Small intestine (tissue), 7 donors: ENCODE measurements around the gene TCF7. TPM values are rescaled to one million over a fixed set of nuclear protein-coding genes. Genes with fewer than 3 reads are reported as not detected.

Source experiments
- DNase-seq, 2 donors: peaks; one replicate each; pipeline versions ENCODE4 v3.0.0 to v3.0.0-alpha.2; 2013
- FAIRE-seq: peaks from 2 replicates; lab custom pipeline; 2012; peaks lifted over from hg19 to GRCh38; lab: Jason Lieb, UNC
- H3K27ac ChIP-seq, 3 donors: one replicate each; pipeline ENCODE4 v1.5.1; 2013; ENCODE audit warnings: low read length in 2 of 3, mild to moderate bottlenecking in 2 of 3, control low read depth in 1 of 3, inconsistent platforms in 1 of 3, low read depth in 1 of 3, moderate library complexity in 1 of 3
- H3K27me3 ChIP-seq, 3 donors: one replicate each; pipeline ENCODE4 v1.6.1; 2013; ENCODE audit warnings: low read length in 3 of 3, inconsistent platforms in 1 of 3; ENCODE audit not compliant: control insufficient read depth in 3 of 3, insufficient read depth in 3 of 3
- H3K36me3 ChIP-seq, 3 donors: one replicate each; pipeline ENCODE4 v1.6.1; 2013; ENCODE audit warnings: low read length in 3 of 3, inconsistent platforms in 1 of 3, low read depth in 1 of 3, mild to moderate bottlenecking in 1 of 3, moderate library complexity in 1 of 3; ENCODE audit not compliant: control insufficient read depth in 3 of 3, insufficient read depth in 2 of 3
- H3K4me1 ChIP-seq, 3 donors: one replicate each; pipeline ENCODE4 v1.6.1; 2013; ENCODE audit warnings: low read length in 2 of 3, inconsistent platforms in 1 of 3, low read depth in 1 of 3, mild to moderate bottlenecking in 1 of 3, moderate library complexity in 1 of 3; ENCODE audit not compliant: control insufficient read depth in 3 of 3, insufficient read depth in 2 of 3
- H3K4me3 ChIP-seq, 3 donors: one replicate each; pipeline ENCODE4 v1.5.1; 2013; ENCODE audit warnings: low read length in 3 of 3, control low read depth in 1 of 3, inconsistent platforms in 1 of 3, low read depth in 1 of 3, mild to moderate bottlenecking in 1 of 3, moderate library complexity in 1 of 3
- H3K9me3 ChIP-seq, 2 donors: one replicate each; pipeline ENCODE4 v1.6.1; 2013; ENCODE audit warnings: low read depth in 1 of 2, low read length in 1 of 2; ENCODE audit not compliant: control insufficient read depth in 2 of 2, insufficient read depth in 1 of 2
- WGBS, 3 donors: extraction: QIAGEN DNeasy Blood & Tissue Kit; methylation state at CpG; one replicate each; pipeline ENCODE4 v1.1.7; 2013; 5-methylcytosine and 5-hydroxymethylcytosine counted together
- polyA plus RNA-seq, 4 donors: library from polyadenylated mRNA; stranded (reverse) in 3 of 4; unstranded in 1 of 4; fragments of 200-250 nt in 3 of 4; fragments of 120-200 nt in 1 of 4; gene quantifications; one replicate each; pipeline versions ENCODE4 v1.2.1 to v1.2.3, GENCODE V29; 2013
- donor health status: healthy with polysubstance abuse.
- donor health status: control.
- donor health status: control.
- donor health status: Bipolar disorder and iron deficiency.
- donor health status: healthy.

Gene TCF7
- polyA plus RNA-seq, 4 donors: 9.7 to 13.3 (median 11.4) TPM

- FAIRE-seq: no peak
- Histone ChIP-seq H3K4me1 (peaks cover 0 to 2% (median 0%) of the 10 kb centered on the region in 3 donors), H3K27me3 (peaks cover 0 to 11% (median 0%) of the 10 kb centered on the region in 3 donors), H3K4me3 (no peak overlapping the region), H3K27ac (no peak overlapping the region), H3K36me3 (peaks cover 2 to 55% (median 2%) of the 10 kb centered on the region in 3 donors), H3K9me3 (no peaks in the 10 kb centered on the region)
- 78 to 84% (median 83%) methylated on average over 12 of the region's 12 CpGs for WGBS, 3 donors
- no peak for DNase-seq
These were observed 5.2 kb downstream of the TCF7 start for GRCh38 chr5:134119720-134120119.

GRCh38 chr5:134120386-134121138 lies 6.1 kb downstream of the TCF7 start:
- Histone ChIP-seq H3K9me3 (no peaks in the 10 kb centered on the region), H3K4me1 (peaks cover 0 to 2% (median 0%) of the 10 kb centered on the region in 3 donors), H3K4me3 (no peak overlapping the region), H3K27me3 (peaks cover 0 to 8% (median 0%) of the 10 kb centered on the region in 3 donors), H3K27ac (no peak overlapping the region), H3K36me3 (peaks cover 2 to 61% (median 2%) of the 10 kb centered on the region in 3 donors)
- DNase-seq (no peak), FAIRE-seq (no peak)
- WGBS, 3 donors: 88% methylated on average over 17 of the region's 17 CpGs

GRCh38 chr5:134122530-134122929 lies 8.0 kb downstream of the TCF7 start:
- Histone ChIP-seq H3K27me3 (no peaks in the 10 kb centered on the region), H3K9me3 (no peaks in the 10 kb centered on the region), H3K4me1 (peaks cover 0 to 4% (median 0%) of the 10 kb centered on the region in 3 donors), H3K4me3 (no peak overlapping the region), H3K27ac (no peak overlapping the region), H3K36me3 (peaks cover 2 to 58% (median 2%) of the 10 kb centered on the region in 3 donors)
- WGBS, 3 donors: 61 to 83% (median 68%) methylated on average over 3 of the region's 3 CpGs
- FAIRE-seq (no peak), DNase-seq (peak in 1 of 2 donors; percentile 38)

- peaks cover 0 to 4% (median 0%) of the 10 kb centered on the region in 3 donors for H3K4me1 ChIP-seq
- no peak for FAIRE-seq
- WGBS, 3 donors: 88 to 89% (median 88%) methylated on average over 6 of the region's 6 CpGs
These were observed 8.9 kb downstream of the TCF7 start for GRCh38 chr5:134123360-134123759.

GRCh38 chr5:134124289-134125038 lies 10.0 kb downstream of the TCF7 start:
- 77 to 88% (median 78%) methylated on average over 8 of the region's 8 CpGs for WGBS, 3 donors
- DNase-seq: no peak
- Histone ChIP-seq H3K4me1 (peaks cover 0 to 4% (median 0%) of the 10 kb centered on the region in 3 donors), H3K36me3 (peaks cover 0 to 70% (median 4%) of the 10 kb centered on the region in 3 donors), H3K4me3 (no peak overlapping the region), H3K27me3 (no peaks in the 10 kb centered on the region), H3K9me3 (no peaks in the 10 kb centered on the region), H3K27ac (peak overlapping the region in 1 of 3 donors; percentile 47)
- no peak for FAIRE-seq

More at GRCh38 chr5:134123360-134123759, 8.9 kb downstream of the TCF7 start:
- DNase-seq: no peak
- Histone ChIP-seq H3K9me3 (no peaks in the 10 kb centered on the region), H3K27ac (no peak overlapping the region), H3K4me3 (no peak overlapping the region), H3K36me3 (peaks cover 0 to 60% (median 2%) of the 10 kb centered on the region in 3 donors), H3K27me3 (no peaks in the 10 kb centered on the region)

- peak overlapping the region in 1 of 3 donors; percentile 47 for H3K27ac ChIP-seq
- H3K4me3 ChIP-seq: no peak overlapping the region
- H3K36me3 ChIP-seq: peaks cover 0 to 71% (median 2%) of the 10 kb centered on the region in 3 donors
- FAIRE-seq (no peak), DNase-seq (no peak)
- no peaks in the 10 kb centered on the region for H3K9me3 ChIP-seq
- WGBS, 3 donors: 51 to 60% (median 56%) methylated on average over 14 of the region's 14 CpGs
- no peaks in the 10 kb centered on the region for H3K27me3 ChIP-seq
- H3K4me1 ChIP-seq: peaks cover 0 to 5% (median 0%) of the 10 kb centered on the region in 3 donors
These were observed 10.8 kb downstream of the TCF7 start for GRCh38 chr5:134125039-134126015.

- FAIRE-seq: no peak
These were observed 12.9 kb downstream of the TCF7 start for GRCh38 chr5:134127376-134127861.

More at GRCh38 chr5:134127376-134127861, 12.9 kb downstream of the TCF7 start:
- Histone ChIP-seq H3K4me1 (peaks cover 0 to 6% (median 0%) of the 10 kb centered on the region in 3 donors), H3K9me3 (no peaks in the 10 kb centered on the region), H3K36me3 (peaks cover 0 to 79% (median 2%) of the 10 kb centered on the region in 3 donors), H3K4me3 (no peak overlapping the region), H3K27me3 (no peaks in the 10 kb centered on the region), H3K27ac (no peak overlapping the region)
- no peak for DNase-seq
- WGBS, 3 donors: 65 to 71% (median 66%) methylated on average over 15 of the region's 15 CpGs
